ENCODE results near the gene TMEM35B.

DNA sequence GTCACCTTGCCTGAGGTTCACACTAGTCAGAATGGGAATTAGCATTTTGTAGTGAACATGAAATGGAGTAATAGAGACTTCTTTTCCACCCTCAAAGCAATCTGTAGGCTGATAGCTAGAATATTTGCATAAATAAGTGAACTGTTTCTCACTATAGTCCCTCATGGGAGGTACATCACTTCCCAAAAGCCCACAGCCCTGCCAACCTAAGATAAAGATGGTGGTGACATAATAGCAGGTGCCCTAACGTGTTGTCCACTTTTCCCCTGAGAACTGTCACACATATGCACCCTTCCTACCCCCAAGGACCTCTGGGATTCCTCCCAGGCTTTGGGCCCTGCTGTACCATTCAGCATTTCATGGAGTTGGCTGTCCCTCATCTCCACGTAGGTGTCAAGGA, 4.4 kb downstream of the TMEM35B start:
- TF ChIP-seq STAT5B (CRISPR knock-in tag; IDR thresholded peaks at IDR 0.05): no peak
- TF ChIP-seq, protein P1, sequence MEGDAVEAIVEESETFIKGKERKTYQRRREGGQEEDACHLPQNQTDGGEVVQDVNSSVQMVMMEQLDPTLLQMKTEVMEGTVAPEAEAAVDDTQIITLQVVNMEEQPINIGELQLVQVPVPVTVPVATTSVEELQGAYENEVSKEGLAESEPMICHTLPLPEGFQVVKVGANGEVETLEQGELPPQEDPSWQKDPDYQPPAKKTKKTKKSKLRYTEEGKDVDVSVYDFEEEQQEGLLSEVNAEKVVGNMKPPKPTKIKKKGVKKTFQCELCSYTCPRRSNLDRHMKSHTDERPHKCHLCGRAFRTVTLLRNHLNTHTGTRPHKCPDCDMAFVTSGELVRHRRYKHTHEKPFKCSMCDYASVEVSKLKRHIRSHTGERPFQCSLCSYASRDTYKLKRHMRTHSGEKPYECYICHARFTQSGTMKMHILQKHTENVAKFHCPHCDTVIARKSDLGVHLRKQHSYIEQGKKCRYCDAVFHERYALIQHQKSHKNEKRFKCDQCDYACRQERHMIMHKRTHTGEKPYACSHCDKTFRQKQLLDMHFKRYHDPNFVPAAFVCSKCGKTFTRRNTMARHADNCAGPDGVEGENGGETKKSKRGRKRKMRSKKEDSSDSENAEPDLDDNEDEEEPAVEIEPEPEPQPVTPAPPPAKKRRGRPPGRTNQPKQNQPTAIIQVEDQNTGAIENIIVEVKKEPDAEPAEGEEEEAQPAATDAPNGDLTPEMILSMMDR (IDR thresholded peaks at IDR 0.05 in 2 of 3, conservative IDR thresholded peaks at IDR 0.05 in 1 of 3; ENCODE audit: insufficient read depth in 2 of 3, low read depth in 1 of 3, low read length in 3 of 3): no peak
- no peak for TF ChIP-seq ZC3H8 (IDR thresholded peaks at IDR 0.05)
- TF ChIP-seq RNF2 (IDR thresholded peaks at IDR 0.05): no peak
- no peak for TF ChIP-seq POLR2AphosphoS5 (IDR thresholded peaks at IDR 0.05; ENCODE audit: control insufficient read depth, insufficient read depth, low read depth, low read length)
